Measurements from ENCODE around the gene SERPINB1.
A peak's percentile ranks its signal among the peaks of the same experiment; 100 is the strongest.

SERPINB1 gene

DNA sequence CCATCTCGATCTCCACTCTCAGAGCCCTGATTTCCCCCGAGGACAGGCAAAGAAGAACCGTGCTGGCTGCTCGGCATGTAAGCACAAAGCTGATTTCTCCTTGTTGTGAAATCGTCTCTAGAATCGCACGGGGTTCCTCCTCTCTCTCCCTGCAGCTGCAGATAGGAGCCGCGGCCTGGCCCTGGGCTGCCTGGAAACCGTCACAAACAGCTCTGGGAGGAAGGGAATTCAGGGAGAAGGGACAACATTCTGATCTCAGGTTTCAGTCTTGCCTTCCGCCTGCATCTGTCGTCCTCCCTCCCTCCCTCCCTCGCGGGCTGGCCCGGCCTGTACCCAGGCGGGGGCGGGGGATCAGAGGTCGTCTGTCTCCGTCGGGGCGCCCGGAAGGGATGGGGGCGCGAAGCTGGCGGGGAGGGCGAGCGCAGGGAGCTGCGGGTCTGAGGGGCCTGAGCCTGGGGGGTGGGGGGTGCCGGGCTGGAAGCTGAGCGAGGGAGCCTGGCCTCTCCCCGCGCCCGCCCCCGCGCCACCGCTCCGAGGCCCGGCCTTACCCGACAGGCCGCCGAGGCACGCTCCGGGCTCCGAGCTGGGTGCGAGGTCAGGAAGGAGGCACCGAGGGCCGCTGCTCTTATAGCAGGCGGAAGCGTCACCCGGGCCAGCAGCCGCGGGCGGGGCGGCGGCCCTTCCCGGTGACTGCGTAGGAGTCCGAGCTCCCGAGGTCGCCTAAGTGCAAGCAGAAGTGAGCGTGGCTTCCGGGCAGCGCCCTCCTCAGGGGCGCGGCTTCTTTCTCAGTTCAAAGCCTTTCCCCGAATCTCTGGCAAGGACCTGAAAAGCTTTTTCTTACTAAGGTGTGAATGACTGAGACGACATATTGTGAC is at the start of gene SERPINB1 (continued):
- TF ChIP-seq ZNF202 (tag by site-specific recombination; IDR thresholded peaks at IDR 0.05; ENCODE audit: borderline replicate concordance): no peak
- TF ChIP-seq, protein P1, sequence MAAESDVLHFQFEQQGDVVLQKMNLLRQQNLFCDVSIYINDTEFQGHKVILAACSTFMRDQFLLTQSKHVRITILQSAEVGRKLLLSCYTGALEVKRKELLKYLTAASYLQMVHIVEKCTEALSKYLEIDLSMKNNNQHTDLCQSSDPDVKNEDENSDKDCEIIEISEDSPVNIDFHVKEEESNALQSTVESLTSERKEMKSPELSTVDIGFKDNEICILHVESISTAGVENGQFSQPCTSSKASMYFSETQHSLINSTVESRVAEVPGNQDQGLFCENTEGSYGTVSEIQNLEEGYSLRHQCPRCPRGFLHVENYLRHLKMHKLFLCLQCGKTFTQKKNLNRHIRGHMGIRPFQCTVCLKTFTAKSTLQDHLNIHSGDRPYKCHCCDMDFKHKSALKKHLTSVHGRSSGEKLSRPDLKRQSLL (tag by site-specific recombination; IDR thresholded peaks at IDR 0.05): peak; percentile 69
- TF ChIP-seq ZNF138 (tag by site-specific recombination; IDR thresholded peaks at IDR 0.05; ENCODE audit: borderline replicate concordance): no peak
- no peak for TF ChIP-seq ZNF221 (tag by site-specific recombination; IDR thresholded peaks at IDR 0.05; ENCODE audit: borderline replicate concordance)
- TF ChIP-seq, protein P2, sequence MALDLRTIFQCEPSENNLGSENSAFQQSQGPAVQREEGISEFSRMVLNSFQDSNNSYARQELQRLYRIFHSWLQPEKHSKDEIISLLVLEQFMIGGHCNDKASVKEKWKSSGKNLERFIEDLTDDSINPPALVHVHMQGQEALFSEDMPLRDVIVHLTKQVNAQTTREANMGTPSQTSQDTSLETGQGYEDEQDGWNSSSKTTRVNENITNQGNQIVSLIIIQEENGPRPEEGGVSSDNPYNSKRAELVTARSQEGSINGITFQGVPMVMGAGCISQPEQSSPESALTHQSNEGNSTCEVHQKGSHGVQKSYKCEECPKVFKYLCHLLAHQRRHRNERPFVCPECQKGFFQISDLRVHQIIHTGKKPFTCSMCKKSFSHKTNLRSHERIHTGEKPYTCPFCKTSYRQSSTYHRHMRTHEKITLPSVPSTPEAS (tag by site-specific recombination; IDR thresholded peaks at IDR 0.05): no peak
- no peak for TF ChIP-seq YY2 (tag by site-specific recombination; IDR thresholded peaks at IDR 0.05)
- no peak for TF ChIP-seq ZNF510 (tag by site-specific recombination; IDR thresholded peaks at IDR 0.05; ENCODE audit: insufficient replicate concordance)
- TF ChIP-seq GLIS2 (tag by site-specific recombination; IDR thresholded peaks at IDR 0.05): peak; percentile 9; the same call in 1 of the 2 replicates
- TF ChIP-seq YY1 (tag by site-specific recombination; IDR thresholded peaks at IDR 0.05): no peak
- no peak for TF ChIP-seq KLF9 (tag by site-specific recombination; IDR thresholded peaks at IDR 0.05; ENCODE audit: low read depth)
- peak; percentile 26; the same call in 1 of the 2 replicates for TF ChIP-seq ZBTB8A (tag by site-specific recombination; IDR thresholded peaks at IDR 0.05)
- no peak for TF ChIP-seq ZNF24 (tag by site-specific recombination; IDR thresholded peaks at IDR 0.05)
- TF ChIP-seq ZNF549 (tag by site-specific recombination; IDR thresholded peaks at IDR 0.05): no peak
- TF ChIP-seq ZNF660 (tag by site-specific recombination; IDR thresholded peaks at IDR 0.05): no peak
- TF ChIP-seq ZNF112 (tag by site-specific recombination; IDR thresholded peaks at IDR 0.05): no peak
- TF ChIP-seq ZNF747 (tag by site-specific recombination; IDR thresholded peaks at IDR 0.05): no peak
- TF ChIP-seq ZXDB (tag by site-specific recombination; IDR thresholded peaks at IDR 0.05): peak; percentile 85
- TF ChIP-seq ZNF571 (tag by site-specific recombination; IDR thresholded peaks at IDR 0.05): no peak
- TF ChIP-seq, protein P3, sequence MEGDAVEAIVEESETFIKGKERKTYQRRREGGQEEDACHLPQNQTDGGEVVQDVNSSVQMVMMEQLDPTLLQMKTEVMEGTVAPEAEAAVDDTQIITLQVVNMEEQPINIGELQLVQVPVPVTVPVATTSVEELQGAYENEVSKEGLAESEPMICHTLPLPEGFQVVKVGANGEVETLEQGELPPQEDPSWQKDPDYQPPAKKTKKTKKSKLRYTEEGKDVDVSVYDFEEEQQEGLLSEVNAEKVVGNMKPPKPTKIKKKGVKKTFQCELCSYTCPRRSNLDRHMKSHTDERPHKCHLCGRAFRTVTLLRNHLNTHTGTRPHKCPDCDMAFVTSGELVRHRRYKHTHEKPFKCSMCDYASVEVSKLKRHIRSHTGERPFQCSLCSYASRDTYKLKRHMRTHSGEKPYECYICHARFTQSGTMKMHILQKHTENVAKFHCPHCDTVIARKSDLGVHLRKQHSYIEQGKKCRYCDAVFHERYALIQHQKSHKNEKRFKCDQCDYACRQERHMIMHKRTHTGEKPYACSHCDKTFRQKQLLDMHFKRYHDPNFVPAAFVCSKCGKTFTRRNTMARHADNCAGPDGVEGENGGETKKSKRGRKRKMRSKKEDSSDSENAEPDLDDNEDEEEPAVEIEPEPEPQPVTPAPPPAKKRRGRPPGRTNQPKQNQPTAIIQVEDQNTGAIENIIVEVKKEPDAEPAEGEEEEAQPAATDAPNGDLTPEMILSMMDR (tag by site-specific recombination; IDR thresholded peaks at IDR 0.05): peak; percentile 64
- TF ChIP-seq ZNF596 (tag by site-specific recombination; IDR thresholded peaks at IDR 0.05): no peak
- TF ChIP-seq ZNF48 (tag by site-specific recombination; IDR thresholded peaks at IDR 0.05): no peak
- TF ChIP-seq, protein P4, sequence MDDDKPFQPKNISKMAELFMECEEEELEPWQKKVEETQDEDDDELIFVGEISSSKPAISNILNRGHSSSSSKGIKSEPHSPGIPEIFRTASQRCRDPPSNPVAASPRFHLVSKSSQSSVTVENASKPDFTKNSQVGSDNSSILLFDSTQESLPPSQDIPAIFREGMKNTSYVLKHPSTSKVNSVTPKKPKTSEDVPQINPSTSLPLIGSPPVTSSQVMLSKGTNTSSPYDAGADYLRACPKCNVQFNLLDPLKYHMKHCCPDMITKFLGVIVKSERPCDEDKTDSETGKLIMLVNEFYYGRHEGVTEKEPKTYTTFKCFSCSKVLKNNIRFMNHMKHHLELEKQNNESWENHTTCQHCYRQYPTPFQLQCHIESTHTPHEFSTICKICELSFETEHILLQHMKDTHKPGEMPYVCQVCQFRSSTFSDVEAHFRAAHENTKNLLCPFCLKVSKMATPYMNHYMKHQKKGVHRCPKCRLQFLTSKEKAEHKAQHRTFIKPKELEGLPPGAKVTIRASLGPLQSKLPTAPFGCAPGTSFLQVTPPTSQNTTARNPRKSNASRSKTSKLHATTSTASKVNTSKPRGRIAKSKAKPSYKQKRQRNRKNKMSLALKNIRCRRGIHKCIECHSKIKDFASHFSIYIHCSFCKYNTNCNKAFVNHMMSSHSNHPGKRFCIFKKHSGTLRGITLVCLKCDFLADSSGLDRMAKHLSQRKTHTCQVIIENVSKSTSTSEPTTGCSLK (tag by site-specific recombination; IDR thresholded peaks at IDR 0.05): no peak
- 0 out of 2 replicates have a peak, but pooled peaks have one; percentile 18 for TF ChIP-seq TRIM28 (IDR thresholded peaks at IDR 0.05; ENCODE audit: borderline replicate concordance, low read length)
- TF ChIP-seq SALL2 (tag by site-specific recombination; IDR thresholded peaks at IDR 0.05; ENCODE audit: borderline replicate concordance): no peak
- TF ChIP-seq ZNF311 (tag by site-specific recombination; IDR thresholded peaks at IDR 0.05; ENCODE audit: borderline replicate concordance): no peak
- TF ChIP-seq SETDB1 (IDR thresholded peaks at IDR 0.05; ENCODE audit: insufficient read length, low read length): no peak
- no peak for TF ChIP-seq OVOL3 (tag by site-specific recombination; IDR thresholded peaks at IDR 0.05)
- TF ChIP-seq ZNF623 (tag by site-specific recombination; IDR thresholded peaks at IDR 0.05): no peak
- peak; percentile 64 for TF ChIP-seq ZBTB20 (tag by site-specific recombination; IDR thresholded peaks at IDR 0.05)
- TF ChIP-seq, protein P5, sequence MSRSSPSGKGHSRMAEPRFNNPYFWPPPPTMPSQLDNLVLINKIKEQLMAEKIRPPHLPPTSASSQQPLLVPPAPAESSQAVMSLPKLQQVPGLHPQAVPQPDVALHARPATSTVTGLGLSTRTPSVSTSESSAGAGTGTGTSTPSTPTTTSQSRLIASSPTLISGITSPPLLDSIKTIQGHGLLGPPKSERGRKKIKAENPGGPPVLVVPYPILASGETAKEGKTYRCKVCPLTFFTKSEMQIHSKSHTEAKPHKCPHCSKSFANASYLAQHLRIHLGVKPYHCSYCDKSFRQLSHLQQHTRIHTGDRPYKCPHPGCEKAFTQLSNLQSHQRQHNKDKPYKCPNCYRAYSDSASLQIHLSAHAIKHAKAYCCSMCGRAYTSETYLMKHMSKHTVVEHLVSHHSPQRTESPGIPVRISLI (tag by site-specific recombination; IDR thresholded peaks at IDR 0.05): no peak
- peak; percentile 69 for TF ChIP-seq KLF1 (tag by site-specific recombination; IDR thresholded peaks at IDR 0.05)
